Stimulated activated CD8-positive, alpha-beta memory T cell treated with anti-CD3 and anti-CD28 coated beads, Interleukin-12 subunit alpha, Interleukin-12 subunit beta, amount 100 ng/mL, for 1 hour (primary cell): ENCODE measurements around the gene KLF11.

Experiments used
- DNase-seq: peaks from one replicate; pipeline ENCODE4 v3.0.0-alpha.2; 2020; ENCODE audit warnings: low read depth

KLF11 gene

DNA sequence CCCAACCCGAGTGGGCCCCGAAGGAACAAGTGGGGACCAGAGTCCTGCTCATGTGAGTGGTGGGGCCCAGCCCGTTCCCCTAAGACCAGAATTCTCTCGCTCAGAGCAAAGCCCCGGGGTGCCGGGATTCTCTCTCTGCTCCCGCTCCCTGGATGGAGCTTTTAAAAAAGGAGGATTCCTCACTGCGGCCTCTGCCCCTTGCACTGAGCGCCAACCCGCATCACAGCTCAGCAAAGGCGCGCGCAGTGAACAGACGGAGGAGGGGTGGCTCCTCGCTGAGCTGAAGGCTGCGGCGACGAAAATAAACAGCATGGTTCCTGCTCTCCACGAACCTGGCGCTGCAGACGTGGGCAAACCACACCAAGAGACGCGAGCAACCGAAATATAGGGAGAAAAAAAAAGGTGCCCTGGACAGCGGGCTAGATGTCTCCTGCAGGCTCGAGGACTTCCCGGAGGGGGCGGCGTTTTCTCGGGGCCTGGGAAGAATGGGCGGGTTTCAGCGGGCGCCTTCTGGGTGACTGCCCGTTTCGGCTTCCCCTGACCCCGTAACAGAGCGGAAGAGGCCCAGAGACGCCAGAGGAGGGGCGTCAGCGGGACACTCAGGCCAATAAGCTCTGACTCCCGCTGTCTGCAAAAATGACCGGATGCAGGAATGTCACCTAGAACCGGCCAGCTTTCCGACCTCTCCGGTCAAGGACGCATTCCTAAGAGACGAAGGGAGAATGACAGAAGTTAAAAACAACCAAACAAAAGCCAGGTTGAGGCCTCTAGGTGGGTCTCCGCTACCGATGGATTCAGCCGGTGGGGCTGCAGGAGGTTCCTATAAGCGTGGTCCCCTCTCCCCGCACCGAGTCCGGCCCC, 819 bp upstream of the KLF11 start:
- DNase-seq = no peak

DNA sequence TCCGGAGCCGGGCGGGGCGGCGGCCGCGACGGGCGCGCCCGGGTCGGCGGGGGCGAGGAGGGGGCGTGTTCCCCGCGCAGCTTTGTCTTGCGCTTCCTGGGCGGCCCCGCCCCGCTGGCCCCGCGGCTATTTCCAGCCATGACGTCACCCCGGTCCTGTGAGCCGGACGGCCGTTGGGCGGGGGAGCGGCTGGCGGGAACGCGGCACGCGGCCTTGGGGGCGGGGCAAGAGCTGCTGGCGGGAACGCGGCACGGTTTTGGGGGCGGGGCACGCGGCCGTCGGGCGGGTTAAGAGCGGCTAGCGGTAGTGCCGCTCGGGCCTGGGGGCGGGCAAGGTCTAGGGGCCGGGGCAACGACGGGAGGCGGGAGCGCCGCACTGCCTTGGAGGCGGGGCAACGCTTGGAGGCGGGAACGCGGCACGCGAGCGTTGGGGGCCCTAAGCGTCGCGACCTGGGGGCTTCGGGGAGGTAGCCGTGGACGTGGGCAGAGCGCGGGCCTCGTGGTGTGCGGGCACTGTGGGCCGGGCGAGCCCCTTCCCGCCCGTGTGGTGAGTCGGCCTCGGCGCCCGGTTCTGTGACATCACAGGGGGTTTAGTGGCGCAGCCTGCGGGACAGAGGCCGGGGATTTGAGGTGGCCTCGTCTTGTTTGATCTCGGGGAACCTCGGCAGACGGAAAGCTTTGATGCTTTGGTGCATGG, 704 bp downstream of the KLF11 start:
- DNase-seq = peak; percentile 94

DNA sequence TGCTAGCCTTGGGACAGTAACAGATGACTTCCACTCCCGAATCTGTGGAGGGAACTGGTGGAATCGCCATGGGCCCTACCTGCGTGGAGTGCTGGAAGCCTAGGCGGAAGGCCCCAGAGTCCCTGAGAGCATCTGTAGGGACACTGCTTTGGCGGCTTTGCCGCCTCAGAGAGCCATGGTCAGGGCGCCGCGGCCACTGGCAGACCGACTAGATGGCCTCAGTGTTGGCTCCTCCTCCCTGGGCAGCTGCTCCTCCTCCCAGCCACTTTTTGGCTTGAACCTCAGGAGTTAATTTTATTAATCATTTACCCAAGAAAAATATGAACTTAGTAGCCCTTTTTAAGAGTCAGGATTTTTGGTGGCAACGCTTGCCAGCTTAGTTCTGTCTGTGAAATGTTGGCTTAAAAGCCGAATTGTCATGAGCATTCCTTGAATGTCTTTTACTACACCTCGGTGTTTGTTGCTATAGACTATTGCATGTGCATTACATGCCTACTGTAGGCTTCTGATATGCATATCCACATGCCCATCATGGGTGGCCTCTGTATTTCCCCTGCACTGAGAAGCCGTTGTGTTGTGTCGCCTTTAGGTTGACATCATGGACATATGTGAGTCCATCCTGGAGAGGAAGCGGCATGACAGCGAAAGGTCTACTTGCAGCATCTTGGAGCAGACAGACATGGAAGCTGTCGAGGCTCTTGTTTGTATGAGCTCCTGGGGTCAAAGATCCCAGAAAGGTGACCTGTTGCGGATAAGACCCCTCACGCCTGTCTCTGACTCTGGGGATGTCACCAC, 2.4 kb downstream of the KLF11 start:
- no peak for DNase-seq

DNA sequence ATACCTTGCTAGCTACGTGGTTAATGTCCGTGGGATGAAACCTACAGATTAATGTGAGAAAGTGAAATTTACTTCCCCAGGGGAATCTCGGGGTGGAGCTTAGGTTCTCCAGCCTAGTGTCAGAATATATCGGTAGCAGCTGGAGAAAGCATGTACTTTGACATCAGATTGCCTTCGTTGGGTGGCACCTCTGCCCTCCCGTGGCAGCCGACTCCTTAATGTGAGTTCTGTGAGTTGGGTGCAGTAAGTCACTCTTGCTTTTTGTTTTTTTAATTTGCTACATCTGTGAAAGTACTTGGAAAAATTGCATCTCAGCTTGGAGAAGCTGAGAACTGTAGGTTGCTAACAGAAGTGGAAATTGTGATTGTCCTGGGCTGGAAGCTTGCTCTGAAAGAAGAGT, 3.6 kb downstream of the KLF11 start:
- no peak for DNase-seq

DNA sequence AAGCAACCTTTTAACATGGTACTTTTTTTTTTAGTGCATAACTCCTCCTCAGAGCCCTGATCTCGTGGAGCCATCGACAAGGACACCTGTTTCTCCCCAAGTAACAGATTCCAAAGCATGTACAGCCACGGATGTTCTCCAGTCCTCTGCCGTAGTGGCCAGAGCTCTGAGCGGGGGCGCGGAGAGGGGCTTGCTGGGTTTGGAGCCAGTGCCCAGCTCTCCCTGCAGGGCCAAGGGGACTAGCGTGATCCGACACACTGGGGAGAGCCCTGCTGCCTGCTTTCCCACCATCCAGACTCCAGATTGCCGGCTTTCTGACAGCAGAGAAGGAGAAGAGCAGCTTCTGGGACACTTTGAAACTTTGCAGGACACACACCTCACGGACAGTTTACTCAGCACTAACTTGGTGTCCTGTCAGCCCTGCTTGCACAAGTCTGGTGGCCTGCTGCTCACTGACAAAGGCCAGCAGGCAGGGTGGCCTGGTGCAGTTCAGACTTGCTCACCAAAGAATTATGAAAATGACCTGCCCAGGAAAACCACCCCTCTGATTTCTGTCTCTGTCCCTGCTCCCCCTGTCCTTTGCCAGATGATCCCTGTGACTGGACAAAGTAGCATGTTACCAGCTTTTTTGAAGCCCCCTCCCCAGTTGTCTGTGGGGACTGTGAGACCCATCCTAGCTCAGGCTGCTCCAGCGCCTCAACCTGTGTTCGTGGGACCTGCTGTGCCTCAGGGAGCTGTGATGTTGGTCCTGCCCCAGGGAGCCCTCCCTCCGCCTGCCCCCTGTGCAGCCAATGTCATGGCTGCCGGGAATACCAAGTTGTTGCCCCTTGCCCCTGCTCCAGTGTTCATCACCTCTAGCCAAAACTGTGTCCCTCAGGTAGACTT, 4.5 kb downstream of the KLF11 start:
- DNase-seq = no peak

DNA sequence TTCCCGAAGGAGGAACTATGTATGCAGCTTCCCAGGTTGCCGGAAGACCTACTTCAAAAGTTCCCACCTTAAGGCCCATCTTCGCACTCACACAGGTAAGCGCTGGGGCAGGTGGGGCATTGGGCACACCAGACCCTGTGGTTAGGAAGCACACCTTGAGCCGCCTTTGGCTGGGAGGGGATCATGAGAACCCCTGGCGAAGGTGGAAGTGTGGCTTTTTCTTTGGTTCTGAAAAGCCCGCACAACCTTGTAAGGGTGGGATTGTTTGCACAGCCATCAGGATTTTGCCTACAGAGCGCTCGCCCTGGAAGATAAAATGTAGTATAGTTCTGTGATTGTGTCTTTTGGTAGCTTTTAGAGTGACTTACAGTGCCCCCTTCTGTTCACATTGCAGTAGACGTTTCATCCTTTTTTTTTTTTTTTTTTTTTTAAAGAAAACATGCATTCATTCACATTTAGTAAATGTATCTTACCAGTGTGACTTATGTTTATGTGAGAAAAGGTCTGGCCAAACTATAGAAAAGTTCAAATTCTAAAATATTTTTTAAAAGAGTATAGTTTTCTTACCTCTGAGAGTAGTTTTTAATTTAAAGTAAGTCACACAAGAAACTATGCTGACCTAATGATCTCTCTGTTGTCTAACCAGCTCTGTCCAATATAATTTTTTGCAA, 5.3 kb downstream of the KLF11 start:
- no peak for DNase-seq

DNA sequence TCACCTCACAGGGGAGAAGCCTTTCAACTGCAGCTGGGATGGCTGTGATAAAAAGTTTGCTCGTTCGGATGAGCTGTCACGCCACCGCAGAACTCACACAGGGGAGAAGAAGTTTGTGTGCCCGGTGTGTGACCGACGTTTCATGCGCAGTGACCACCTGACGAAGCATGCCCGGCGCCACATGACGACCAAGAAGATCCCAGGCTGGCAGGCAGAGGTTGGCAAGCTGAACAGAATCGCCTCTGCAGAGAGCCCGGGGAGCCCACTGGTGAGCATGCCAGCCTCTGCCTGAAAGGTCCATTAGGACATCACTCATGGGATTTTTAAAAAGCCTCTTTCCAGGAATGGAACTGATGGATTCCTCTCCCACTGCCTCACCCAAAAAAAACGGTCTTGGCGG, 8.9 kb downstream of the KLF11 start:
- DNase-seq = no peak

DNA sequence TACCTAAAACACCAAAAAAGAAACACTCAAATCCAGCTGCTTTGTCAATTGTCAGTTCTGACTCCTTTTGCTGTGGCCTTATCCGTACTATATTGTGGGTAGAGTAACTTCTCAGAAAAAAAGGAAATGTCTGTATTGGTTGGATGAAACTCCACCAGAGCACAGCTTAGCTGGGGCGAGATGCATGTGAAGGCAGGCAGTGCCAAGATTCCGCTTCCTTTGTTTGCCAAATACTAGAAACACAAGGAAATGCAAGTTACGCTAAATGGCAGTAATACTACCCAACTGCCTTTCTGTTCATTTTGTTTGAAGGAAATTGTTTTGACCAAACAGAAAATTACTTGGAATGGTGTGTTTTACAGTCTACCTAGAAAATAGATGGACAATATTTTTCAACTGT, 10.0 kb downstream of the KLF11 start:
- no peak for DNase-seq

DNA sequence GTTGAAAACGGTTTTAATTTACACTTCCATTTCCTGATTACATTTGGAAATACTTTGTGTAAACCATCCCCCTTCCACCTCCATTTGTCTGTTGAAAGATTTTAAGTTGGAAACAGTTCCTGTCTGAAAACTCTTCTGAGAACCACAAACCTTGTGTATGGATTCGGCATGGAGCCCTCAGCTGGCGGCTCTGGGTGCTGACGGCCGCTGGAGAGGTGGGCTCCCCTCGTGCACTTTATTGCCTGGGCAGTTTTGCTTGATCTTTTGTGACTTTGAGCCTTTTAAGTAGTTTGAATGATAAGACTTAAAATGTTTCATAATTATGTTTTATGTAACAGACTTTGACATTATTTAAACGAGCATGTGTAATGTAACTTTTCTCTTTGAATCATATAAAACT, 11.1 kb downstream of the KLF11 start:
- no peak for DNase-seq

DNA sequence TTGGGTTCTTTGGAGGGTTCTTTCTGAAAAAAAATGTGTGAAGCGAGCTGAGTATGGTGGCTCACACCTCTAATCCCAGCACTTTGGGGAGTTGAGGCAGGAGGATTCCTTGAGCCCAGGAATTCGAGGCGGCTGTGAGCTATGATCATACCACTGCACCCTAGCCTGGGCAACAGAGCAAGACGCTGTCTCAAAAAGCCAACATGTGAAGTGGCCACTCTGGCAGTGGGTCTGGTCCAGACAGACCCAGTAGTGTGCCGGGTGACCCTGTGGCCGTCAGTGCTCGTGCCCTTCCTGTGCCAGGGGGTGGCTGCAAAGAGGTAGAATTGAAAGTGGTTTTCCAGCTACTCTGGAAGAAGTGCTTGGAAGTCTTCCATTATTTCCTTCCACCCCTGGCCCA, 11.6 kb downstream of the KLF11 start:
- no peak for DNase-seq

DNA sequence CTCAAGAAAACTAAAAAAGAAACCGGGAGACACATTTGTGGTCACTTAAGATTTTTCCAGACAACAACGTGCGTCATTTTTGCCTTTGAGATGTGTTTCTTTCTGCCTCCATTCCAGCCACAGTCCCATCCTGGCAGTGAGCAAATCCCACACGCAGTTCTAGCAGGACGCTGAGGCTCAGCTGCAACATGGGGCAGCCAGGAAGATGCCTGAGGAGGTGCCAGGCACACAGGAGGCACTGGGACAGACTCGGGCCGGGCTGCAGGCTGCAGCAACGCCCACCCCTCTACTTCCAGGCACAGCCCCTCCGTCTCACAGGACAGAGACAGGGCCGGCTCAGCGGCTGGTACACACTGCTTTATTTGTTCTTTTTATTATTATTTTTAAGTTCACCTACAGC, 13.1 kb downstream of the KLF11 start:
- DNase-seq = no peak

DNA sequence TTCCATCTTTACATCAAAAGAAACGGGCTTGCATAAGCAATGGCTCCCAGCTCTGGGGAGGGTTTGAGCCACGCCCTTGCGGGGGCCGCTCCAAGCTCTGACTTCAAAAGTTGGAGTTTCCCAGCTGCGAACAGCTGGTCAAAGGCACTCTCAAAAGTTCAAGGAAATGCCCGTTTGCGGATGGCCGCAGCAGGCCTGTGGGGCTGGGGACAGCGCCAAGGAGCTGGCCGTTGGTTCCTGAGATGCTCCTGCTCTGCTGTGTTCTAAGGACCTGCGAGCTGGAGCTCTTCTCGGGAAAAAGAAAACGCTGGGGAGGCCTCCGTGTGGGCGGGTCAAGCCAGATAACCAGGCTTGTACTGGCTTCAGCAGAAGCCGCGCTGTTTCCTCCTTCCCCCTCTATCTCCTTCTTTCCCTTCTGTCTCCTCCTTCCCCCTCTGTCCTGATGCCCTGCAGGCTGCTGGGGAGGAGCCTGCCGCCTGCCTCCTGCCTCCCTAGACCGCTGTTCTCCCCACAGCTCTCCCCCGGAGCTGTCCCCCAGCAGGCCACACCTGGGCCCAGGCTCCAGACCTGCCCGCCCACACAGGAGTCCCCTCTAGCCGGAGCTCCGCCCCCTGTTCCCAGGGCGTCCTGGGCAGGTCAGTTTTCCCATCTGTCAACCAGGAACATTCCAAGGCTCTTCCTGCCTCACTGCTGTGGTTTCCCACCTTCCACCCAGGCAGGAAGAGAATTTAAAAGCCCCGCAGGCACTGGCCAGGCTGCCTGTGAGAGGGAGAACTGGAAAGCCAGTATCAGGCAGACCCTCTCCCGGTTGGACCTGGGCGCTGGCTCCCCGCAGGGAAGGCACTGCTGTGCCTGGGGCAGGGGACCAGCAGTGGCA, 14.1 kb downstream of the KLF11 start:
- no peak for DNase-seq

DNA sequence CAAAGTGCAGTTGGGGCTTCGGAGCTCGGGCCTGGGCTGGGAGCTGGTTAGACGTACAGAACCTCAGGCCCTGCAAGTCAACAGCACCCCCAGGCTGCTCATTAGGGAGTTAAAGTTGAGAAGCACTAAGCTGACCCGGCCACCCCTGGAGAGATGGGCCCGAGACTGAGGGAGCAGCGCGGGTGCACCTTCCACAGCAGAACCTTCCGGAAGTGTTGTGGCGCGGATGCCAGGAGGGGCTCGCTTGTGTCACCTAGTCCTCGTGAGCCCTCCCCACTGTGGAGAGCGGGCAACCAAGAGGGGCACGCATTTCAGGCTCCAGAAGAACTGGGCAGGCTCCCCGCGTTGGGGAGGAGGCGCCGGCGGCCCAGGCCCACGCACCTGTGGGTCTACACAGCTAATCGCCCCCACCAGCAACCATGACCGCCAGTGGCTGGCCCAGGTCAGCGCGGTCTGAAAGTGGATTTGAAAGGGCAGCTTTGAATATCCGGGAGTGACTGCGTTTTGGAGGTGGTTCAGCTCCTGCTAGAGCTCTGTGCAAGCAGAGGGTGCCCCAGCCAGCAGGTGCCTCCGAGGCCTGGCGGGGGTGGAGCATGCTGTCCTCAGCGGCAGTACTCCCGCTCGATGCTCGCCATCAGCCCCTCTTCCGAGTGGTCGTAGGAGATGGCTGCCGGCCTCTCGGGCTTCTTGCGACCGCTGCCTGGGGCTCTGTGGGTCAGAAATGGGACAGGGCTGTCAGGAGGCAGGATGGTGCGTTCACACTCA, 15.1 kb downstream of the KLF11 start:
- DNase-seq = no peak

DNA sequence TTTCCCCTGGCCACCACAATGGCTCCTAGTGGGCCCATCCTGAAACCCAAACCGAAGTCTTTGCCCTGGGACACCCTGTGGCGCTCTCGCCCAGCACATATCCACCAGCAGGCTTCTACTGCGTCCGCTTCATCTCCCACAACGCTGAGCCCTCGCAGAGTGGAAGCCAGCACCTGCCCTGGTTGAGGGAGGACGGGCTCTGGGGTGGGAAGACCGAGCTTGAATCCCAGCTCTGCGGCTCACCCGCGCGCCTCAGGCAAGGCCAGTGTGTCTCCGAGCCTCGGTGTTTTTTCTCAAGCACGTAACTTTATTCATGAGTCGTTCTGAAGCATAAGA, 15.6 kb downstream of the KLF11 start:
- no peak for DNase-seq

DNA sequence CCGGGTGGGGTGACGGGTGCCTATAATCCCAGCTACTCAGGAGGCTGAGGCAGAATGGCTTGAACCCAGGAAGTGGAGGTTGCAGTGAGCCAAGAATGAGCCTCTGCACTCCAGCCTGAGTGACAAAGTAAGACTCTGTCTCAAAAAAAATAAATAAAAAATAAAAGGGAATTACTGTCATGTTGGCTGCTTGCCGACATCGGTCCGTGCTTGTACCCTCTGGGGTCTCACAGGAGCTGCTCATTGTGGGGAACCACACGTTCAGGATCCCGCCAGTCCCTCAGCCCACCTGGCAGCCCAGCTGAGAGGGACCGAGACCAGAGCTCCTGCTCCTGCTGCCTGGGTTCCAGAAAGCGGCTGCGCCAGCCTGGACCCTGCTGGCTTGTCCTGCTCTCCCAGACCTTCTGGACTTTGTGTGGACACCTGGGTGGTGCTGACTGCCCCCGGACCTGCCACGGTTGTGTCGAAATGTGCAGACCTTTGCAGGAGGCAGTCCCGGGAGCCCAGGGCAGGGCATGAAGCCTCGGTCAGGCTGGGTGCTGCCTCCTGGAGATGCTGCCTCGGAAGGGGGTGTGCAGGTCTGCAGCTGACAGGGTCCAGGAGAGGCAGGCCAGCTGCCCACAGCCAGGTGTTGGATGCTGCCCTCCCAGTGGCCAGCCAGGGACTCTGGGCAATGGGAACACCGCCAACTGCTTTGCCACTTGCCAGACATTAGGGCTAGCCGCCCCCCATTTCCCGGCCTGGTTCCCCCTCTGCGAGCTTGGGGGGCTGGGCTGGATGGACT, 16.4 kb downstream of the KLF11 start:
- no peak for DNase-seq

DNA sequence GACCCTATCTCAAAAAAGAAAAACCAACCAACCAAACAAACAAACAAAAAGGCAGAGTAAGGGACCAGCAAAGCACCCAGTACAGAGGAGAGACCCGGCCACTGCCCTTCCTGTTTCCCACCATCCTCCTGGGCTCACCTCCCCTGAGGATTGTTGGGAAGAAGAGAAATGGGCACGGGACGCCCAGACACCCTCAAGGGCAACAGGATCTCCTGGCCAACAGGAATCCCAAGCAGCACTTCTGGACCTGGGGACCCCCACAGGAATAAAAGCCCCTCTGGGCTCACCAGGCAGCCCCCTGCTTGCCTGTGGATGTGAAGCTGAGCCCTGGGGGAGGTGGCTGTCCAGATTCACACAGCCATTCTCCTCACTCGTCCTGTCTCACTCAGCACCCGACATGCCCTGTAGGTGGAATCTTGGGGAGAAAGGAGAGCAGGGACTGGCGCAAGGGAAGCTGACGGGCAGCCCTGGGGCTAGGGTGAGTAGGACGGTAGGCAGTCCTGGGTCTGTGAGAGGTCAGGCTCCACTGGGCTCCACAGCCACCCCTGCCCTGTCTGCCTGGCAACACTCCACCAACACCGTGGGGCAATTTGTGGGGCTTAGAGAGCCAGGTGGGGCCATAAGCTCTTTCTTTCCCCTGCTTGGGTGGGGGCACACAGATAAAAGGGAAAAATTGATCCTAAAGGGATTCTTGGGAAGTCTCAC, 18.0 kb downstream of the KLF11 start:
- DNase-seq = no peak

DNA sequence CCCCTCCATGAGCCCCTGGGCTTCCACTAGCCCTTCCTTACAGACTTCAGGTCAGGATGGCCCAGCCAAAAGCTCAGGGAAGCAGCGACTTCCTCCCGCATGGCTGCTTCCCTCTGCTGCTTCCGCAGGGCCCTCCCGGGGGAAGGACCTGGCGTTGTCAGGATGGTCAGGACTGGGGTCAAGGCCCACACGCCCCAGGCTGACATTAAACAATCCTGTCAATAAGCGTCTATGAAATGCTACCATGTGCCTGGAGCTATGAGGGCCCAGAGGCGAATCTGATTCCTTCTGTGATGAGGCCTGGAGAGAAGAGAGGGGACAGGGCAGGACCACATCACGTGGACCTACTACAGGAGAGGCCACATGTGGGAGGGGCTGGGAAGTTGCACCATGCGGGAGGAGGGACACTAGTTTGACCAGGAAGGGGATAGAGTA, 19.6 kb downstream of the KLF11 start:
- DNase-seq = no peak

DNA sequence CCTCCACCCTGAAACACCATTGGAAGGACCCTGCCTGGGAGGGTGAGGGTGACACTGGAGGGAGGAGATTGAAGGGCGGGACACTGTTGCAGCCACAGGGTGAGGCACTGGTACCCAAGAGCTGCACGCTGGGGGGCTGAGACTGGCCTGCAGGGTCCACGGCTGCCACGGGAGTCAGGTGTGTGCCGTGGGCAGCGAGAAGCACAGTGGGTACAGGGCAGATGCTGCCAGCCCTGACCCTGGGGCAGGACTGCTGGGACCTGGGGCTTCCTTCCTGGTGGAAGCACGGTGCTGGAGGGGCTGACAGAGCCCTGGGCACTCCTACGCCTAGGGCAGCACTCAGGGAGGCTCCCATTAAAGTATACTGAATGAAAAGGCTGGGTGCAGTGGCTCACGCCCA, 20.2 kb downstream of the KLF11 start:
- no peak for DNase-seq
